DMS53 (cell line): ENCODE results near the gene SYT4.

Experiments
- DNase-seq: peaks from one replicate; lab custom pipeline; 2025; lab: John Stamatoyannopoulos, UW

The SYT4 gene

GRCh38 chr18:43277164-43277600, at the start of gene SYT4:
Gene SYT4 (minus strand): TSS chr18:43277490. CDS start chr18:43277281, 209 bp downstream.
- DNase-seq = peak; percentile 96

GRCh38 chr18:43322132-43322531, 44.8 kb upstream of the SYT4 start:
- DNase-seq = no peak

- DNase-seq = no peak
These were observed 37.7 kb upstream of the SYT4 start for GRCh38 chr18:43314941-43315340.

- DNase-seq = peak; percentile 61
These were observed 35.6 kb upstream of the SYT4 start for GRCh38 chr18:43312891-43313290.

GRCh38 chr18:43310239-43310638, 32.9 kb upstream of the SYT4 start:
- no peak for DNase-seq

- peak; percentile 60 for DNase-seq
These were observed 26.1 kb upstream of the SYT4 start for GRCh38 chr18:43303376-43303775.

- DNase-seq = peak; percentile 83
These were observed 8.9 kb upstream of the SYT4 start for GRCh38 chr18:43286187-43286586.

- DNase-seq = no peak
These were observed 6.0 kb upstream of the SYT4 start for GRCh38 chr18:43283299-43283698.

- peak; percentile 99 for DNase-seq
These were observed 1.9 kb upstream of the SYT4 start for GRCh38 chr18:43279015-43279744.

GRCh38 chr18:43278355-43278754, 1.1 kb upstream of the SYT4 start:
- peak; percentile 66 for DNase-seq

- peak; percentile 48 for DNase-seq
These were observed 799 bp downstream of the SYT4 start for GRCh38 chr18:43276491-43276890.

GRCh38 chr18:43275546-43275945, 1.7 kb downstream of the SYT4 start:
- DNase-seq = peak; percentile 21

- no peak for DNase-seq
These were observed 2.8 kb downstream of the SYT4 start for GRCh38 chr18:43274526-43274925.

GRCh38 chr18:43271593-43272432, 5.5 kb downstream of the SYT4 start:
- peak; percentile 71 for DNase-seq

- DNase-seq = peak; percentile 38
These were observed 9.5 kb downstream of the SYT4 start for GRCh38 chr18:43267818-43268217.

- DNase-seq = peak; percentile 9
These were observed 11.8 kb downstream of the SYT4 start for GRCh38 chr18:43265465-43265864.

- DNase-seq = no peak
These were observed 28.6 kb downstream of the SYT4 start for GRCh38 chr18:43248610-43249249.

GRCh38 chr18:43247944-43248343, 29.3 kb downstream of the SYT4 start:
- DNase-seq = no peak

GRCh38 chr18:43238429-43238828, 38.9 kb downstream of the SYT4 start:
- no peak for DNase-seq

GRCh38 chr18:43236921-43237320, 40.4 kb downstream of the SYT4 start:
- DNase-seq = no peak

GRCh38 chr18:43234889-43235288, 42.4 kb downstream of the SYT4 start:
- no peak for DNase-seq

- DNase-seq = no peak
These were observed 54.8 kb downstream of the SYT4 start for GRCh38 chr18:43222501-43222900.

GRCh38 chr18:43220691-43221090, 56.6 kb downstream of the SYT4 start:
- no peak for DNase-seq
